ENCODE results near the gene TP63. TPM values are rescaled to one million over a fixed set of nuclear protein-coding genes. Genes with fewer than 3 reads are reported as not detected.

Gene TP63
- total RNA-seq, 4 donors from 2014 or later: 0.27 TPM; not detected in 3

- DNase-seq: no peak
- Histone ChIP-seq H3K27ac (no peak overlapping the region), H3K9me3 (no peaks in the 10 kb centered on the region), H3K27me3 (no peaks in the 10 kb centered on the region), H3K4me3 (no peak overlapping the region), H3K36me3 (no peaks in the 10 kb centered on the region), H3K4me1 (no peaks in the 10 kb centered on the region)
- TF ChIP-seq CTCF (IDR thresholded peaks at IDR 0.05) (no peak), POLR2A (IDR thresholded peaks at IDR 0.05) (no peak)
Measured at GRCh38 chr3:189621948-189622603, 9.1 kb upstream of the TP63 start.

- Histone ChIP-seq H3K27me3 (no peaks in the 10 kb centered on the region), H3K9me3 (no peaks in the 10 kb centered on the region), H3K4me3 (no peak overlapping the region), H3K4me1 (no peaks in the 10 kb centered on the region), H3K36me3 (no peaks in the 10 kb centered on the region), H3K27ac (no peak overlapping the region)
- no peak for DNase-seq
- TF ChIP-seq CTCF (IDR thresholded peaks at IDR 0.05) (no peak), POLR2A (IDR thresholded peaks at IDR 0.05) (no peak)
Measured at GRCh38 chr3:189622629-189623028, 8.6 kb upstream of the TP63 start.

- Histone ChIP-seq H3K4me1 (no peaks in the 10 kb centered on the region), H3K27me3 (no peaks in the 10 kb centered on the region), H3K9me3 (no peaks in the 10 kb centered on the region), H3K27ac (no peak overlapping the region), H3K4me3 (no peak overlapping the region), H3K36me3 (no peaks in the 10 kb centered on the region)
- no peak for DNase-seq
- TF ChIP-seq CTCF (IDR thresholded peaks at IDR 0.05) (no peak), POLR2A (IDR thresholded peaks at IDR 0.05) (no peak)
Measured at GRCh38 chr3:189624130-189624529, 7.1 kb upstream of the TP63 start.

- H3K9me3 ChIP-seq: no peaks in the 10 kb centered on the region
- no peak overlapping the region for H3K4me3 ChIP-seq
- H3K36me3 ChIP-seq: no peaks in the 10 kb centered on the region
- no peaks in the 10 kb centered on the region for H3K4me1 ChIP-seq
- H3K27me3 ChIP-seq: no peaks in the 10 kb centered on the region
- no peak for DNase-seq
- H3K27ac ChIP-seq: no peak overlapping the region
- TF ChIP-seq CTCF (IDR thresholded peaks at IDR 0.05): no peak
- no peak for TF ChIP-seq POLR2A (IDR thresholded peaks at IDR 0.05)
Measured at GRCh38 chr3:189625071-189625470, 6.1 kb upstream of the TP63 start.

GRCh38 chr3:189625572-189625971, 5.6 kb upstream of the TP63 start:
- no peak overlapping the region for H3K27ac ChIP-seq
- no peaks in the 10 kb centered on the region for H3K27me3 ChIP-seq
- no peak for DNase-seq
- H3K4me3 ChIP-seq: no peak overlapping the region
- no peaks in the 10 kb centered on the region for H3K4me1 ChIP-seq
- TF ChIP-seq CTCF (IDR thresholded peaks at IDR 0.05): no peak
- no peak for TF ChIP-seq POLR2A (IDR thresholded peaks at IDR 0.05)
- no peaks in the 10 kb centered on the region for H3K9me3 ChIP-seq
- H3K36me3 ChIP-seq: no peaks in the 10 kb centered on the region

GRCh38 chr3:189626286-189626685, 4.9 kb upstream of the TP63 start:
- no peaks in the 10 kb centered on the region for H3K27me3 ChIP-seq
- H3K27ac ChIP-seq: no peak overlapping the region
- no peaks in the 10 kb centered on the region for H3K4me1 ChIP-seq
- no peaks in the 10 kb centered on the region for H3K36me3 ChIP-seq
- H3K4me3 ChIP-seq: no peak overlapping the region
- DNase-seq: no peak
- H3K9me3 ChIP-seq: no peaks in the 10 kb centered on the region
- TF ChIP-seq CTCF (IDR thresholded peaks at IDR 0.05): no peak
- TF ChIP-seq POLR2A (IDR thresholded peaks at IDR 0.05): no peak

Data from Peyer's patch (tissue), 4 donors.